ENCODE results near the gene PRKCH. TPM values are rescaled to one million over a fixed set of nuclear protein-coding genes. Genes with fewer than 3 reads are reported as not detected.

Gene PRKCH
- total RNA-seq, 2 donors from 2014 or later, result 18.2 to 82.4 TPM

DNA sequence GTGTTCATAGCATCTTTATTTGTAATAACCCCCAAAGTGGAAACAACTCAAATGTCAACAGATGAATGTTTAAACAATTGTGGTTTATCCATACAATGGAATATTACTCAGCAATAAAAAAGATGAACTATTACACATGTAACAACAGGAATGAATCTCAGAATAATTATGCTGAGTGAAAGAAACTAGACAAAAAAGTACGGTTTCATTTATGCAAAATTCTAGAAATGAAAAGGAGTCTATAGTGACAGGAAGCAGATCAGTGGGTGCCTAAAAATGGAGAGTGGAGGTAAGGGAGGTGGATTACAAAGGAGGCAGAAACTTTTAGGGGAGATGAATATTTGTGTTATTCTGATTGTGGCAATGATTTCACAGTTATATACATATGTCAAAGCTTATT is 4.8 kb downstream of the PRKCH start:
- intact Hi-C loops (cut with DNase I), result no loop called here

GRCh38 chr14:61326847-61327246 is 5.5 kb downstream of the PRKCH start:
- WGBS, 2 donors, result 21 to 28% methylated on average over 4 of the region's 4 CpGs
- Histone ChIP-seq H3K4me1 (peaks cover 12% of the 10 kb centered on the region), H3K27ac (peak overlapping the region in 2 of 4 donors; percentile 59 to 60), H3K9me3 (no peaks in the 10 kb centered on the region), H3K36me3 (replicated peaks in 1 of 2; ENCODE audit: insufficient read depth in 1 of 2, low read depth in 2 of 2) (no peaks in the 10 kb centered on the region), H3K27me3 (no peaks in the 10 kb centered on the region), H3K4me3 (no peak overlapping the region)
- intact Hi-C loops (cut with DNase I), result no loop called here
- peak; percentile 51 for ATAC-seq
- peak; percentile 56 to 77 (median 75) for DNase-seq
- TF ChIP-seq POLR2A (IDR thresholded peaks at IDR 0.05), result peak in 2 of 3 donors; percentile 5 to 26
- TF ChIP-seq, protein P1, sequence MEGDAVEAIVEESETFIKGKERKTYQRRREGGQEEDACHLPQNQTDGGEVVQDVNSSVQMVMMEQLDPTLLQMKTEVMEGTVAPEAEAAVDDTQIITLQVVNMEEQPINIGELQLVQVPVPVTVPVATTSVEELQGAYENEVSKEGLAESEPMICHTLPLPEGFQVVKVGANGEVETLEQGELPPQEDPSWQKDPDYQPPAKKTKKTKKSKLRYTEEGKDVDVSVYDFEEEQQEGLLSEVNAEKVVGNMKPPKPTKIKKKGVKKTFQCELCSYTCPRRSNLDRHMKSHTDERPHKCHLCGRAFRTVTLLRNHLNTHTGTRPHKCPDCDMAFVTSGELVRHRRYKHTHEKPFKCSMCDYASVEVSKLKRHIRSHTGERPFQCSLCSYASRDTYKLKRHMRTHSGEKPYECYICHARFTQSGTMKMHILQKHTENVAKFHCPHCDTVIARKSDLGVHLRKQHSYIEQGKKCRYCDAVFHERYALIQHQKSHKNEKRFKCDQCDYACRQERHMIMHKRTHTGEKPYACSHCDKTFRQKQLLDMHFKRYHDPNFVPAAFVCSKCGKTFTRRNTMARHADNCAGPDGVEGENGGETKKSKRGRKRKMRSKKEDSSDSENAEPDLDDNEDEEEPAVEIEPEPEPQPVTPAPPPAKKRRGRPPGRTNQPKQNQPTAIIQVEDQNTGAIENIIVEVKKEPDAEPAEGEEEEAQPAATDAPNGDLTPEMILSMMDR (IDR thresholded peaks at IDR 0.05), result no peak

More for the DNA sequence above, 4.8 kb downstream of the PRKCH start:
- Histone ChIP-seq H3K36me3 (replicated peaks in 1 of 2; ENCODE audit: insufficient read depth in 1 of 2, low read depth in 2 of 2) (no peaks in the 10 kb centered on the region), H3K27me3 (no peaks in the 10 kb centered on the region), H3K27ac (peak overlapping the region in 1 of 4 donors; percentile 59), H3K4me1 (peaks cover 13% of the 10 kb centered on the region), H3K4me3 (no peak overlapping the region), H3K9me3 (no peaks in the 10 kb centered on the region)
- no peak for TF ChIP-seq POLR2A (IDR thresholded peaks at IDR 0.05)
- TF ChIP-seq, protein P1 (IDR thresholded peaks at IDR 0.05), result no peak
- ATAC-seq (no peak), DNase-seq (no peak)
- 89 to 91% methylated on average over 1 of the region's 1 CpG for WGBS, 2 donors

DNA sequence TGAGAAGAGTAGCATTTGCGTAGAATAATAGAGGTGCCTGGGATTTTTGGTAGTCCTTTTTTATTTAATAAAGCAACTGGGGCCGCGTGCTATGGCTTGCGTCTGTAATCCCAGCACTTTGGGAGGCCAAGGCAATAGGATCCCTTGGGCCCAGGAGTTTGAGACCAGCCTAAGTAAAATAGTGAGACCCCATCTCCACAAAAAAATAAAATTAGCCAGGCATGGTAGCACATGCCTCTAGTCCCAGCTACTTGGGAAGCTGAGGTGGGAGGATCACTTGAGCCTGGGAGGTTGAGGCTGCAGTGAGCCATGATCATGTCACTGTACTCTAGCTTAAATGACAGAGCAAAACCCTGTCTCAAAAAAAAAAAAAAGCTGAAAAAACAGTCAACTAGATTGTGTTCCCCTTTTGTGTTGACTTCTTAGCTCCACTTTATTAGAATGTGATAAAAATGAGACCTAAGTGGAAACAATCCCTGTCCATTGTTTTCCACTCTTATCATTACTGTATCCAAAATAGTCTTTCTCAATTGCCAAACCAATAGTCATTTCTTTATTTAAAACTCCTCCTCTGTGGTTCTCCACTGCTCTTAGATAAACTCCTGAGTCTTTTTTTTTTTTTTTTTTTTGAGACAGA is 7.4 kb downstream of the PRKCH start:
- Histone ChIP-seq H3K4me1 (peaks cover 8% of the 10 kb centered on the region), H3K27ac (peak overlapping the region in 1 of 4 donors; percentile 4), H3K4me3 (no peak overlapping the region), H3K36me3 (replicated peaks in 1 of 2; ENCODE audit: insufficient read depth in 1 of 2, low read depth in 2 of 2) (no peaks in the 10 kb centered on the region), H3K9me3 (no peaks in the 10 kb centered on the region), H3K27me3 (no peaks in the 10 kb centered on the region)
- TF ChIP-seq POLR2A (IDR thresholded peaks at IDR 0.05), result no peak
- TF ChIP-seq, protein P1 (IDR thresholded peaks at IDR 0.05), result no peak
- ATAC-seq (no peak), DNase-seq (no peak)
- intact Hi-C loops (cut with DNase I), result no loop called here
- 94 to 98% methylated on average over 4 of the region's 4 CpGs for WGBS, 2 donors

DNA sequence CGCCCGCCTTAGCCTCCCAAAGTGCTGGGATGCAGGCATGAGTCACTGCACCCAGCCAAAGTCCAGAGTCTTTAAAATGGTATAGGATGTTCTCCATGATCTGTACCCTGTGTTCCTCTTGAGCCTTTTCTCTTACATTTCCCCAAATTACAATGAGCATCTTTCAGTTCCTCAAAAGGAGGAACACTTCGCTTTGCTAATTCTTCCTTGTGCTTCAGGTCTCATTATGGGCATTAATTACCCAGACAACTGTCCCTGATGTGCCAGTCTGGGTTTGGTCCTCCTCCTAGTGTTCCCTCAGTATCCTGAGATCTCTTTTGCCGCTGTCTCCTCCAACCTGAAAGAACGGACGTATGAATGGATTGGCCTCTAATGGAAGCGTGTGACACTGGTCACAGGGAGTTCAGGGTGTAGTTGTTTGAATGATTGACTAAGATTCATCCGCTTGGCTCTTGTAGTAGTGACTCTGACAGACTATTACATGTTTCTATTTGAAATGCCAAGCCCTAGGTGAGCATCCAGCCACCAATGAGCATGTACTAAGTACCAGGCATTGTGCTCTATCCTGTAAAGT is 8.2 kb downstream of the PRKCH start:
- no peaks in the 10 kb centered on the region for H3K9me3 ChIP-seq
- no peak overlapping the region for H3K4me3 ChIP-seq
- no peak for ATAC-seq
- 84 to 97% methylated on average over 8 of the region's 8 CpGs for WGBS, 2 donors
- peaks cover 8% of the 10 kb centered on the region for H3K4me1 ChIP-seq
- H3K27me3 ChIP-seq, result no peaks in the 10 kb centered on the region
- peak in 1 of 3 donors; percentile 7 for TF ChIP-seq POLR2A (IDR thresholded peaks at IDR 0.05)
- TF ChIP-seq, protein P1 (IDR thresholded peaks at IDR 0.05), result no peak
- intact Hi-C loops (cut with DNase I), result no loop called here
- no peak for DNase-seq
- peak overlapping the region in 2 of 4 donors; percentile 5 to 32 for H3K27ac ChIP-seq
- H3K36me3 ChIP-seq (replicated peaks in 1 of 2; ENCODE audit: insufficient read depth in 1 of 2, low read depth in 2 of 2), result no peaks in the 10 kb centered on the region

Data from body of pancreas (tissue), 4 donors.